NCI-H2081 treated with DMSO at 0.1 percent for 48 hours (cell line): Measurements from ENCODE around the gene UNC13B.
"Not testable (repeated sequence)": the region's sequence is repeated elsewhere in the genome, so short reads cannot be mapped to it uniquely, and the experiment has no call there.

ENCODE experiments used
- DNase-seq: peaks from one replicate; lab custom pipeline; 2025; lab: John Stamatoyannopoulos, UW

The UNC13B gene

GRCh38 chr9:35163413-35163812 lies 1.6 kb downstream of the UNC13B start:
- DNase-seq: no peak

- no peak for DNase-seq
Observed at GRCh38 chr9:35164711-35165110, 2.9 kb downstream of the UNC13B start.

- DNase-seq: not testable (repeated sequence)
Observed at GRCh38 chr9:35167429-35167828, 5.6 kb downstream of the UNC13B start.

- no peak for DNase-seq
Observed at GRCh38 chr9:35168963-35169362, 7.2 kb downstream of the UNC13B start.

GRCh38 chr9:35172878-35173277 lies 11.1 kb downstream of the UNC13B start:
- DNase-seq: no peak

- no peak for DNase-seq
Observed at GRCh38 chr9:35177520-35177919, 15.7 kb downstream of the UNC13B start.

- DNase-seq: peak; percentile 21
Observed at GRCh38 chr9:35179347-35180280, 17.8 kb downstream of the UNC13B start.

GRCh38 chr9:35180801-35181200 lies 19.0 kb downstream of the UNC13B start:
- no peak for DNase-seq

GRCh38 chr9:35182401-35182800 lies 20.6 kb downstream of the UNC13B start:
- DNase-seq: not testable (repeated sequence)

- DNase-seq: not testable (repeated sequence)
Observed at GRCh38 chr9:35182996-35183754, 21.4 kb downstream of the UNC13B start.

- DNase-seq: not testable (repeated sequence)
Observed at GRCh38 chr9:35183755-35184480, 22.1 kb downstream of the UNC13B start.

GRCh38 chr9:35186524-35186923 lies 24.7 kb downstream of the UNC13B start:
- no peak for DNase-seq

- DNase-seq: no peak
Observed at GRCh38 chr9:35190203-35190602, 28.4 kb downstream of the UNC13B start.

GRCh38 chr9:35191105-35191504 lies 29.3 kb downstream of the UNC13B start:
- no peak for DNase-seq

GRCh38 chr9:35193762-35194161 lies 32.0 kb downstream of the UNC13B start:
- DNase-seq: no peak

- no peak for DNase-seq
Observed at GRCh38 chr9:35195683-35196082, 33.9 kb downstream of the UNC13B start.

- DNase-seq: no peak
Observed at GRCh38 chr9:35198191-35198590, 36.4 kb downstream of the UNC13B start.

GRCh38 chr9:35203528-35203927 lies 41.7 kb downstream of the UNC13B start:
- DNase-seq: no peak

GRCh38 chr9:35205340-35205739 lies 43.5 kb downstream of the UNC13B start:
- DNase-seq: no peak

- DNase-seq: no peak
Observed at GRCh38 chr9:35211854-35212253, 50.0 kb downstream of the UNC13B start.

- no peak for DNase-seq
Observed at GRCh38 chr9:35220659-35221338, 59.0 kb downstream of the UNC13B start.

GRCh38 chr9:35225677-35226076 lies 63.9 kb downstream of the UNC13B start:
- no peak for DNase-seq
